ENCODE results near the gene MYO1H.

DNA sequence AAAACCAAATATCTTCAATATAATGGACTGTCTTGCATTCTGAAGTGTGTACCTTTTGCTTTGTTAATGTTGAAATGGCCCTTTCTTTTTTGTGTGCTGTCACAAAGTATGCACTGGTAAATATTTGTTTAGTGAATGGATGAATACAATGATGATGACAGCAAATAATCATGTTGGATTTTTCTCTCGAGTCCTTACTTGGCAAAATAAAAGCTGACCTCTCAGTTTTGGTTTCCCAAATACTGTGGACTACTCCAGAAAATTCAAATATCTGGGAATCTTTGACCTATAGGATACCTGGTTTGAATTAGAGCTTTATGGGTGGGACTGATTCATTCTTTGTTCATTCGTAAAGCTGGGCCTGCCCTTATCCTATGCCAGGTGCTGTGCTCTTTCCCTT is 135.2 kb downstream of the MYO1H start:
- no peak for TF ChIP-seq TAF1 (IDR thresholded peaks at IDR 0.05; ENCODE audit: borderline replicate concordance, insufficient read depth, low read length)
- TF ChIP-seq, protein P1, sequence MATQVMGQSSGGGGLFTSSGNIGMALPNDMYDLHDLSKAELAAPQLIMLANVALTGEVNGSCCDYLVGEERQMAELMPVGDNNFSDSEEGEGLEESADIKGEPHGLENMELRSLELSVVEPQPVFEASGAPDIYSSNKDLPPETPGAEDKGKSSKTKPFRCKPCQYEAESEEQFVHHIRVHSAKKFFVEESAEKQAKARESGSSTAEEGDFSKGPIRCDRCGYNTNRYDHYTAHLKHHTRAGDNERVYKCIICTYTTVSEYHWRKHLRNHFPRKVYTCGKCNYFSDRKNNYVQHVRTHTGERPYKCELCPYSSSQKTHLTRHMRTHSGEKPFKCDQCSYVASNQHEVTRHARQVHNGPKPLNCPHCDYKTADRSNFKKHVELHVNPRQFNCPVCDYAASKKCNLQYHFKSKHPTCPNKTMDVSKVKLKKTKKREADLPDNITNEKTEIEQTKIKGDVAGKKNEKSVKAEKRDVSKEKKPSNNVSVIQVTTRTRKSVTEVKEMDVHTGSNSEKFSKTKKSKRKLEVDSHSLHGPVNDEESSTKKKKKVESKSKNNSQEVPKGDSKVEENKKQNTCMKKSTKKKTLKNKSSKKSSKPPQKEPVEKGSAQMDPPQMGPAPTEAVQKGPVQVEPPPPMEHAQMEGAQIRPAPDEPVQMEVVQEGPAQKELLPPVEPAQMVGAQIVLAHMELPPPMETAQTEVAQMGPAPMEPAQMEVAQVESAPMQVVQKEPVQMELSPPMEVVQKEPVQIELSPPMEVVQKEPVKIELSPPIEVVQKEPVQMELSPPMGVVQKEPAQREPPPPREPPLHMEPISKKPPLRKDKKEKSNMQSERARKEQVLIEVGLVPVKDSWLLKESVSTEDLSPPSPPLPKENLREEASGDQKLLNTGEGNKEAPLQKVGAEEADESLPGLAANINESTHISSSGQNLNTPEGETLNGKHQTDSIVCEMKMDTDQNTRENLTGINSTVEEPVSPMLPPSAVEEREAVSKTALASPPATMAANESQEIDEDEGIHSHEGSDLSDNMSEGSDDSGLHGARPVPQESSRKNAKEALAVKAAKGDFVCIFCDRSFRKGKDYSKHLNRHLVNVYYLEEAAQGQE (IDR thresholded peaks at IDR 0.05; ENCODE audit: insufficient read depth in 1 of 2, low read depth in 2 of 2, low read length in 2 of 2) = no peak
- TF ChIP-seq POLR2AphosphoS5 (IDR thresholded peaks at IDR 0.05; ENCODE audit: low read depth, low read length) = no peak
- no peak for TF ChIP-seq SIN3A (IDR thresholded peaks at IDR 0.05; ENCODE audit: borderline replicate concordance, insufficient read depth, low read length)
- no peak for TF ChIP-seq FOXP2 (optimal IDR thresholded peaks at IDR 0.05; ENCODE audit: borderline replicate concordance, extremely low read depth, extremely low read length, insufficient read depth)

Measured in PFSK-1 (cell line).